ENCODE results near the gene TNNT3.

TNNT3 gene

GRCh38 chr11:1887451-1888346 lies 31.8 kb upstream of the TNNT3 start:
- Histone ChIP-seq H3K36me3 (replicated peaks) (no peaks in the 10 kb centered on the region), H3K4me3 (no peak overlapping the region), H3K27me3 (ENCODE audit: low read depth) (peaks cover 17% of the 10 kb centered on the region), H3K9me3 (no peaks in the 10 kb centered on the region), H3K4me1 (no peaks in the 10 kb centered on the region)
- in situ Hi-C loops (cut with MboI; ENCODE audit: low sequenced_read_pairs), result no loop called here
- no peak for DNase-seq (ENCODE audit: low spot score in 2 of 2)

- no peaks in the 10 kb centered on the region for H3K4me1 ChIP-seq
- no peaks in the 10 kb centered on the region for H3K9me3 ChIP-seq
- H3K27me3 ChIP-seq (ENCODE audit: low read depth), result peaks cover 17% of the 10 kb centered on the region
- H3K36me3 ChIP-seq (replicated peaks), result no peaks in the 10 kb centered on the region
- in situ Hi-C loops (cut with MboI; ENCODE audit: low sequenced_read_pairs), result no loop called here
- H3K4me3 ChIP-seq, result no peak overlapping the region
- no peak for DNase-seq (ENCODE audit: low spot score in 2 of 2)
Measured at GRCh38 chr11:1888347-1888753, 31.2 kb upstream of the TNNT3 start.

GRCh38 chr11:1888811-1889210 lies 30.7 kb upstream of the TNNT3 start:
- DNase-seq (ENCODE audit: low spot score in 2 of 2), result no peak
- H3K9me3 ChIP-seq, result no peaks in the 10 kb centered on the region
- peaks cover 17% of the 10 kb centered on the region for H3K27me3 ChIP-seq (ENCODE audit: low read depth)
- H3K4me1 ChIP-seq, result no peaks in the 10 kb centered on the region
- no peak overlapping the region for H3K4me3 ChIP-seq
- in situ Hi-C loops (cut with MboI; ENCODE audit: low sequenced_read_pairs), result no loop called here
- no peaks in the 10 kb centered on the region for H3K36me3 ChIP-seq (replicated peaks)

- in situ Hi-C loops (cut with MboI; ENCODE audit: low sequenced_read_pairs), result no loop called here
- Histone ChIP-seq H3K9me3 (no peaks in the 10 kb centered on the region), H3K27me3 (ENCODE audit: low read depth) (peaks cover 17% of the 10 kb centered on the region), H3K4me3 (no peak overlapping the region), H3K36me3 (replicated peaks) (no peaks in the 10 kb centered on the region), H3K4me1 (no peaks in the 10 kb centered on the region)
- DNase-seq (ENCODE audit: low spot score in 2 of 2), result no peak
Measured at GRCh38 chr11:1889224-1889930, 30.1 kb upstream of the TNNT3 start.

GRCh38 chr11:1889941-1890855 lies 29.3 kb upstream of the TNNT3 start:
- in situ Hi-C loops (cut with MboI; ENCODE audit: low sequenced_read_pairs), result no loop called here
- DNase-seq (ENCODE audit: low spot score in 2 of 2), result no peak
- Histone ChIP-seq H3K9me3 (no peaks in the 10 kb centered on the region), H3K4me1 (no peaks in the 10 kb centered on the region), H3K4me3 (no peak overlapping the region), H3K27me3 (ENCODE audit: low read depth) (peaks cover 17% of the 10 kb centered on the region), H3K36me3 (replicated peaks) (no peaks in the 10 kb centered on the region)

- Histone ChIP-seq H3K27me3 (ENCODE audit: low read depth) (peaks cover 13% of the 10 kb centered on the region), H3K9me3 (no peaks in the 10 kb centered on the region), H3K4me3 (no peak overlapping the region), H3K36me3 (replicated peaks) (no peaks in the 10 kb centered on the region), H3K4me1 (no peaks in the 10 kb centered on the region)
- in situ Hi-C loops (cut with MboI; ENCODE audit: low sequenced_read_pairs), result no loop called here
- no peak for DNase-seq (ENCODE audit: low spot score in 2 of 2)
Measured at GRCh38 chr11:1890856-1891830, 28.4 kb upstream of the TNNT3 start.

GRCh38 chr11:1891831-1892115 lies 27.7 kb upstream of the TNNT3 start, which contains the start of gene PRR33:
Gene PRR33 (minus strand): TSS chr11:1891895. CDS start chr11:1890584, 1,311 bp downstream.
- no peaks in the 10 kb centered on the region for H3K36me3 ChIP-seq (replicated peaks)
- in situ Hi-C loops (cut with MboI; ENCODE audit: low sequenced_read_pairs), result no loop called here
- H3K4me3 ChIP-seq, result no peak within 1 kb of the TSS
- DNase-seq (ENCODE audit: low spot score in 2 of 2), result no peak
- H3K27me3 ChIP-seq (ENCODE audit: low read depth), result peaks cover 14% of the 10 kb centered on the region
- no peaks in the 10 kb centered on the region for H3K9me3 ChIP-seq
- no peaks in the 10 kb centered on the region for H3K4me1 ChIP-seq

GRCh38 chr11:1892116-1892515 lies 27.4 kb upstream of the TNNT3 start:
- in situ Hi-C loops (cut with MboI; ENCODE audit: low sequenced_read_pairs), result no loop called here
- Histone ChIP-seq H3K4me3 (no peak overlapping the region), H3K9me3 (no peaks in the 10 kb centered on the region), H3K27me3 (ENCODE audit: low read depth) (peaks cover 16% of the 10 kb centered on the region), H3K36me3 (replicated peaks) (no peaks in the 10 kb centered on the region), H3K4me1 (no peaks in the 10 kb centered on the region)
- no peak for DNase-seq (ENCODE audit: low spot score in 2 of 2)

GRCh38 chr11:1892558-1892957 lies 26.9 kb upstream of the TNNT3 start:
- no peak for DNase-seq (ENCODE audit: low spot score in 2 of 2)
- no peaks in the 10 kb centered on the region for H3K36me3 ChIP-seq (replicated peaks)
- no peaks in the 10 kb centered on the region for H3K4me1 ChIP-seq
- no peak overlapping the region for H3K4me3 ChIP-seq
- peaks cover 14% of the 10 kb centered on the region for H3K27me3 ChIP-seq (ENCODE audit: low read depth)
- H3K9me3 ChIP-seq, result no peaks in the 10 kb centered on the region
- in situ Hi-C loops (cut with MboI; ENCODE audit: low sequenced_read_pairs), result no loop called here

GRCh38 chr11:1893581-1894359 lies 25.7 kb upstream of the TNNT3 start:
- no peaks in the 10 kb centered on the region for H3K36me3 ChIP-seq (replicated peaks)
- H3K4me1 ChIP-seq, result no peaks in the 10 kb centered on the region
- no peak for DNase-seq (ENCODE audit: low spot score in 2 of 2)
- H3K27me3 ChIP-seq (ENCODE audit: low read depth), result peaks cover 8% of the 10 kb centered on the region
- H3K4me3 ChIP-seq, result no peak overlapping the region
- H3K9me3 ChIP-seq, result no peaks in the 10 kb centered on the region
- in situ Hi-C loops (cut with MboI; ENCODE audit: low sequenced_read_pairs), result no loop called here

- Histone ChIP-seq H3K9me3 (no peaks in the 10 kb centered on the region), H3K4me1 (no peaks in the 10 kb centered on the region), H3K4me3 (no peak overlapping the region), H3K27me3 (ENCODE audit: low read depth) (peaks cover 5% of the 10 kb centered on the region), H3K36me3 (replicated peaks) (no peaks in the 10 kb centered on the region)
- no peak for DNase-seq (ENCODE audit: low spot score in 2 of 2)
- in situ Hi-C loops (cut with MboI; ENCODE audit: low sequenced_read_pairs), result no loop called here
Measured at GRCh38 chr11:1894759-1895158, 24.7 kb upstream of the TNNT3 start.

- in situ Hi-C loops (cut with MboI; ENCODE audit: low sequenced_read_pairs), result no loop called here
- Histone ChIP-seq H3K27me3 (ENCODE audit: low read depth) (peaks cover 7% of the 10 kb centered on the region), H3K9me3 (no peaks in the 10 kb centered on the region), H3K4me3 (no peak overlapping the region), H3K36me3 (replicated peaks) (no peaks in the 10 kb centered on the region), H3K4me1 (no peaks in the 10 kb centered on the region)
- no peak for DNase-seq (ENCODE audit: low spot score in 2 of 2)
Measured at GRCh38 chr11:1896468-1896867, 23.0 kb upstream of the TNNT3 start.
